Nucleus accumbens (tissue), 56 donors: ENCODE results near the gene ST8SIA4.

Experiments
- DNase-seq, 56 donors: peaks; one replicate each; lab custom pipeline; 2025; lab: John Stamatoyannopoulos, UW

Gene ST8SIA4

GRCh38 chr5:100872408-100873190, 30.5 kb downstream of the ST8SIA4 start:
- no peak for DNase-seq

GRCh38 chr5:100867039-100867562, 36.0 kb downstream of the ST8SIA4 start:
- DNase-seq = no peak

- DNase-seq = no peak
Observed at GRCh38 chr5:100864931-100865330, 38.2 kb downstream of the ST8SIA4 start.

- DNase-seq = no peak
Observed at GRCh38 chr5:100863739-100864138, 39.3 kb downstream of the ST8SIA4 start.

GRCh38 chr5:100861148-100861547, 41.9 kb downstream of the ST8SIA4 start:
- DNase-seq = no peak

GRCh38 chr5:100860407-100860806, 42.7 kb downstream of the ST8SIA4 start:
- DNase-seq = no peak

GRCh38 chr5:100858987-100859545, 44.0 kb downstream of the ST8SIA4 start:
- no peak for DNase-seq

- DNase-seq = no peak
Observed at GRCh38 chr5:100856462-100856861, 46.6 kb downstream of the ST8SIA4 start.

- no peak for DNase-seq
Observed at GRCh38 chr5:100855937-100856430, 47.1 kb downstream of the ST8SIA4 start.

- no peak for DNase-seq
Observed at GRCh38 chr5:100855295-100855694, 47.8 kb downstream of the ST8SIA4 start.

- DNase-seq = no peak
Observed at GRCh38 chr5:100854591-100854990, 48.5 kb downstream of the ST8SIA4 start.

- DNase-seq = no peak
Observed at GRCh38 chr5:100853582-100853981, 49.5 kb downstream of the ST8SIA4 start.

GRCh38 chr5:100852988-100853449, 50.1 kb downstream of the ST8SIA4 start:
- no peak for DNase-seq

- no peak for DNase-seq
Observed at GRCh38 chr5:100852051-100852450, 51.0 kb downstream of the ST8SIA4 start.

GRCh38 chr5:100846772-100847171, 56.3 kb downstream of the ST8SIA4 start:
- no peak for DNase-seq

GRCh38 chr5:100842080-100842479, 61.0 kb downstream of the ST8SIA4 start:
- no peak for DNase-seq

GRCh38 chr5:100841358-100842076, 61.6 kb downstream of the ST8SIA4 start:
- no peak for DNase-seq

GRCh38 chr5:100840789-100841188, 62.3 kb downstream of the ST8SIA4 start:
- no peak for DNase-seq

GRCh38 chr5:100840370-100840769, 62.7 kb downstream of the ST8SIA4 start:
- DNase-seq = no peak

- DNase-seq = no peak
Observed at GRCh38 chr5:100838048-100838473, 65.0 kb downstream of the ST8SIA4 start.

GRCh38 chr5:100834519-100834918, 68.6 kb downstream of the ST8SIA4 start:
- DNase-seq = no peak
